Activated naive CD8-positive, alpha-beta T cell treated with anti-CD3 and anti-CD28 coated beads, Interleukin-2, amount 10 ng/mL, durations not matched to agents 7 days and 5 days (primary cell): ENCODE data around the gene AQP7. TPM values are rescaled to one million over a fixed set of nuclear protein-coding genes. Genes with fewer than 3 reads are reported as not detected.
"Not testable (repeated sequence)": the region's sequence is repeated elsewhere in the genome, so short reads cannot be mapped to it uniquely, and the experiment has no call there.

ENCODE experiments used
- ATAC-seq: fragments of 150-1000 bp; cut with Tn5 transposase; one replicate; pipeline ENCODE4 v1.10.0; 2021; ENCODE audit warnings: low read depth, moderate library complexity
- POLR2A ChIA-PET: fragments of 350-600 bp; sonication (Branson Sonifier 250); formaldehyde crosslinking; loops from one replicate; lab custom pipeline; 2021; ENCODE audit warnings: antibody characterized with exemption; lab: Charles Lee
- DNase-seq: peaks from one replicate; pipeline ENCODE4 v3.0.0; 2021
- H3K27ac Mint-ChIP-seq: one replicate; pipeline ENCODE4 v1.8.0; 2022; ENCODE audit warnings: mild to moderate bottlenecking, mixed read lengths
- H3K27me3 Mint-ChIP-seq: one replicate; pipeline ENCODE4 v1.8.0; 2022; ENCODE audit warnings: mild to moderate bottlenecking, moderate library complexity, mixed read lengths
- H3K36me3 Mint-ChIP-seq: one replicate; pipeline ENCODE4 v1.8.0; 2021; ENCODE audit warnings: mild to moderate bottlenecking, mixed read lengths
- H3K4me1 Mint-ChIP-seq: one replicate; pipeline ENCODE4 v1.8.0; 2021; ENCODE audit warnings: mixed read lengths
- H3K4me3 Mint-ChIP-seq: one replicate; pipeline ENCODE4 v1.8.0; 2022; ENCODE audit warnings: mild to moderate bottlenecking, moderate library complexity, mixed read lengths
- H3K9me3 Mint-ChIP-seq: one replicate; pipeline ENCODE4 v1.8.0; 2021; ENCODE audit warnings: mixed read lengths
- total RNA-seq, 2 experiments: library from RNA; stranded (reverse); gene quantifications; one replicate each; pipeline ENCODE4 v1.2.3, GENCODE V29; 2021

AQP7 gene
- total RNA-seq: not detected

GRCh38 chr9:33402371-33402770 is at the start of gene AQP7:
Gene AQP7 (minus strand): TSS chr9:33402568. CDS start chr9:33401262, 1,306 bp downstream.
- H3K36me3 Mint-ChIP-seq, H3K27me3 Mint-ChIP-seq, H3K27ac Mint-ChIP-seq, POLR2A ChIA-PET, H3K9me3 Mint-ChIP-seq, H3K4me3 Mint-ChIP-seq, DNase-seq, ATAC-seq, H3K4me1 Mint-ChIP-seq: not testable (repeated sequence)

- H3K27ac Mint-ChIP-seq: no peak overlapping the region
- no peak for ATAC-seq
- no peaks in the 10 kb centered on the region for H3K27me3 Mint-ChIP-seq
- no peak overlapping the region for H3K4me3 Mint-ChIP-seq
- H3K36me3 Mint-ChIP-seq: no peaks in the 10 kb centered on the region
- DNase-seq: no peak
- peaks cover 54% of the 10 kb centered on the region for H3K4me1 Mint-ChIP-seq
- H3K9me3 Mint-ChIP-seq: no peaks in the 10 kb centered on the region
- POLR2A ChIA-PET: interaction anchor here (0.9 kb wide), 1 partner anchor 426 kb away, joined by 3 read pairs; no protein-coding TSS in a partner anchor
These were observed 48.3 kb upstream of the AQP7 start for GRCh38 chr9:33450621-33451146.

GRCh38 chr9:33449715-33450114 is 47.3 kb upstream of the AQP7 start:
- Mint-ChIP-seq H3K36me3 (no peaks in the 10 kb centered on the region), H3K27ac (no peak overlapping the region), H3K9me3 (no peaks in the 10 kb centered on the region), H3K27me3 (no peaks in the 10 kb centered on the region), H3K4me3 (no peak overlapping the region), H3K4me1 (peaks cover 54% of the 10 kb centered on the region)
- POLR2A ChIA-PET: interaction anchor here (0.9 to 4.2 kb wide), 3 partner anchors 24 to 425 kb away, joined by 3 to 31 read pairs (median 4); partner anchors contain the start of gene NOL6
- DNase-seq (no peak), ATAC-seq (no peak)

- Mint-ChIP-seq H3K27ac (peak overlapping the region; percentile 89), H3K27me3 (no peaks in the 10 kb centered on the region), H3K4me1 (peaks cover 43% of the 10 kb centered on the region), H3K4me3 (peak overlapping the region; percentile 91), H3K36me3 (no peaks in the 10 kb centered on the region), H3K9me3 (no peaks in the 10 kb centered on the region)
- DNase-seq (no peak), ATAC-seq (no peak)
- POLR2A ChIA-PET: interaction anchor here (0.8 to 4.2 kb wide), 6 partner anchors 8 to 158 kb away, joined by 4 to 31 read pairs (median 6); partner anchors contain the start of genes NFX1 and NOL6
These were observed 45.6 kb upstream of the AQP7 start for GRCh38 chr9:33447799-33448553.

- DNase-seq (peak; percentile 81), ATAC-seq (peak; percentile 74)
- POLR2A ChIA-PET: interaction anchor here (0.8 to 4.2 kb wide), 6 partner anchors 9 to 157 kb away, joined by 4 to 31 read pairs (median 6); partner anchors contain the start of genes NFX1 and NOL6
- Mint-ChIP-seq H3K4me1 (peaks cover 35% of the 10 kb centered on the region), H3K9me3 (no peaks in the 10 kb centered on the region), H3K4me3 (peak within 1 kb of the TSS; percentile 91), H3K27me3 (no peaks in the 10 kb centered on the region), H3K36me3 (no peaks in the 10 kb centered on the region), H3K27ac (peak within 1 kb of the TSS; percentile 95)
These were observed 44.8 kb upstream of the AQP7 start, which contains the start of gene AQP3 for GRCh38 chr9:33446946-33447798. Gene AQP3 (minus strand): TSS chr9:33447593. CDS start chr9:33447530, 63 bp downstream.

GRCh38 chr9:33446240-33446945 is 44.0 kb upstream of the AQP7 start:
- peak; percentile 70 for ATAC-seq
- peaks cover 34% of the 10 kb centered on the region for H3K4me1 Mint-ChIP-seq
- H3K36me3 Mint-ChIP-seq: no peaks in the 10 kb centered on the region
- H3K27ac Mint-ChIP-seq: peak overlapping the region; percentile 95
- POLR2A ChIA-PET: interaction anchor here (2.1 to 4.2 kb wide), 3 partner anchors 12 to 157 kb away, joined by 7 to 31 read pairs (median 13); partner anchors contain the start of gene NFX1
- DNase-seq: peak; percentile 54
- H3K9me3 Mint-ChIP-seq: no peaks in the 10 kb centered on the region
- H3K27me3 Mint-ChIP-seq: no peaks in the 10 kb centered on the region
- H3K4me3 Mint-ChIP-seq: peak overlapping the region; percentile 91

GRCh38 chr9:33445389-33446239 is 43.2 kb upstream of the AQP7 start:
- ATAC-seq: no peak
- DNase-seq: no peak
- Mint-ChIP-seq H3K4me1 (peaks cover 32% of the 10 kb centered on the region), H3K9me3 (no peaks in the 10 kb centered on the region), H3K27me3 (no peaks in the 10 kb centered on the region), H3K4me3 (peak overlapping the region; percentile 91), H3K27ac (peak overlapping the region; percentile 95), H3K36me3 (no peaks in the 10 kb centered on the region)
- POLR2A ChIA-PET: interaction anchor here (2.7 to 4.2 kb wide), 2 partner anchors 13 to 29 kb away, joined by 13 to 31 read pairs; no protein-coding TSS in a partner anchor

- H3K9me3 Mint-ChIP-seq: no peaks in the 10 kb centered on the region
- H3K27me3 Mint-ChIP-seq: no peaks in the 10 kb centered on the region
- ATAC-seq: no peak
- peaks cover 33% of the 10 kb centered on the region for H3K4me1 Mint-ChIP-seq
- POLR2A ChIA-PET: no interaction called here
- no peaks in the 10 kb centered on the region for H3K36me3 Mint-ChIP-seq
- DNase-seq: no peak
- H3K4me3 Mint-ChIP-seq: no peak overlapping the region
- H3K27ac Mint-ChIP-seq: no peak overlapping the region
These were observed 41.2 kb upstream of the AQP7 start for GRCh38 chr9:33443464-33444154.

GRCh38 chr9:33443047-33443446 is 40.7 kb upstream of the AQP7 start:
- Mint-ChIP-seq H3K27ac (no peak overlapping the region), H3K9me3 (no peaks in the 10 kb centered on the region), H3K27me3 (no peaks in the 10 kb centered on the region), H3K4me3 (no peak overlapping the region), H3K36me3 (no peaks in the 10 kb centered on the region), H3K4me1 (peaks cover 30% of the 10 kb centered on the region)
- POLR2A ChIA-PET: interaction anchor here (0.6 kb wide), 1 partner anchor 1247 kb away, joined by 3 read pairs; no protein-coding TSS in a partner anchor
- DNase-seq (no peak), ATAC-seq (no peak)

GRCh38 chr9:33442125-33442524 is 39.8 kb upstream of the AQP7 start:
- ATAC-seq (no peak), DNase-seq (no peak)
- no peaks in the 10 kb centered on the region for H3K36me3 Mint-ChIP-seq
- POLR2A ChIA-PET: no interaction called here
- no peaks in the 10 kb centered on the region for H3K9me3 Mint-ChIP-seq
- H3K27ac Mint-ChIP-seq: no peak overlapping the region
- peaks cover 26% of the 10 kb centered on the region for H3K4me1 Mint-ChIP-seq
- no peaks in the 10 kb centered on the region for H3K27me3 Mint-ChIP-seq
- no peak overlapping the region for H3K4me3 Mint-ChIP-seq

GRCh38 chr9:33440609-33441008 is 38.2 kb upstream of the AQP7 start:
- no peak overlapping the region for H3K27ac Mint-ChIP-seq
- no peaks in the 10 kb centered on the region for H3K9me3 Mint-ChIP-seq
- ATAC-seq (no peak), DNase-seq (no peak)
- POLR2A ChIA-PET: no interaction called here
- no peaks in the 10 kb centered on the region for H3K36me3 Mint-ChIP-seq
- H3K4me1 Mint-ChIP-seq: peaks cover 11% of the 10 kb centered on the region
- H3K4me3 Mint-ChIP-seq: no peak overlapping the region
- H3K27me3 Mint-ChIP-seq: no peaks in the 10 kb centered on the region
